GM21390 (cell line): ENCODE data around the gene TNIP2.
"Not testable (repeated sequence)": the region's sequence is repeated elsewhere in the genome, so short reads cannot be mapped to it uniquely, and the experiment has no call there.

Experiments used
- ATAC-seq: cut with Tn5 transposase; IDR thresholded peaks from one replicate; pipeline ENCODE4 v1.9.1; 2021; ENCODE audit not compliant: unreplicated experiment

TNIP2 gene

GRCh38 chr4:2745516-2745915 lies 10.6 kb downstream of the TNIP2 start:
- ATAC-seq = no peak

GRCh38 chr4:2744576-2745270 lies 11.4 kb downstream of the TNIP2 start:
- no peak for ATAC-seq

GRCh38 chr4:2743518-2744445 lies 12.4 kb downstream of the TNIP2 start:
- no peak for ATAC-seq

DNA sequence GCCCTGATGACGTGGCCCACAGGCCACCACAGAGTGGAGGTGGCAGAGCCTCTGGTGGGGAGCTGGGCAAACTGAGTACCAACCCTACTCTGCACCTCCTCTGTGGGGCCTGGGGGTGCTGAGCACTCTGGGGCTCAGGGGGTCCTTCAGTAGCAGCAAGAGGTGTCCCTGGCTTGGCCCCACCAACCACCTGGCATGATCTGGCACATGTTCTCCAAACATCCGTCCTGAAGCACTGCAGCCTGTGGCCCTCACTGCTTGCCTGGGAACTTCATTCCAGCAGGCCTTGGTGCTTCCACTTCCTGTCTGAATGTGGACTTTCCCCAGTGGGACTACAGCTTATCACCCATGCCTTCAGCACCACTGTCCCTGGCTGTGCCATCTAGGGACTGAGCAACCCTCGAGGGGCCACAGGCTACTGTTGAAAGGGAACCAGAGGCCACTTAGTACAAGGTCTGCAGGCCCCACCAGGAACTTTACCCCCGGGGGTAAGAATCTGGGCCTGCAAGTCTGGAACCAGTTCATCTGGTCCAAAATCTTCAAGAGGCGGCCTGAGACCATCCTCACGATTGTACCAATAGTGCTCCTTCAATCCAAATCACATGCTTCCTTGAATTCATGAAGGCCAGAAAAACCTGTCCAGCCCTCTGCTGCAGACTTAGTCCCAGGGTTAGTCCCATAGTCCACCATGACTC lies 13.2 kb downstream of the TNIP2 start:
- no peak for ATAC-seq

DNA sequence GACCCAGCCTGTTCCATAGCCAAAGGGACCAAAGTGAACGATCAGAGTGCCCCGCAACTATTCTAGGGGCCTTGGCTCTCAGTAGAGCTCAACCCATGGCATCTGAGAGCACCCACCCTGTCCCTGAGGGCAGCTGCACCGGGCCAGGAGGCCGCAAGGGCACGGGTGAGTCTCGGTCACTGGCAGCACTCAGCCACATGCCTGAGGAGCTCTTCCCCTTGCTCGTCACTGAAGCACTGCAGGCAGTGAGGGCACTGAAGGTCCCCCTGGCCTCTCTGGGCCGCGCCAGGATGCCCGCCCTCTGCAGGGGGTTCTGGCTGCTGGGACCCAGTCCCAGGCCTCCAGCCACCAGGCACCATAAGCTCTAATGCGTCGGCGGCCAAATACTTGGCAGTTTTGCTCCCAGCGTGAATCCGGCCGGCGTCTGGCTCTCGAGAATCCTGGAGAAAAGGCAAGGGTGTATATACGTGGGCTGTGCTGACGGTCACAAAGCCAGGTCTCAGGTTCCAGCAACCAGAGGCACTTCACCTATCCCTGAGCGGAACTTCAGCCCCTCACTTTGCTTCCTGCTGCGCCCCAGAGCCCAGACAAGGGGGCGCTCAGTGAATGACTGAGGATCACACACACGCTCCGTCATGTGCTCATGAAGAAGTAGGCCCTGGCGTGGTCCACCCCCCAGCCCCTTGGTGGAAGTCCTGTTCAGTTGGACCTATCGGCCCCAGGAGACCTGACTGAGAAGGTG lies 13.9 kb downstream of the TNIP2 start:
- no peak for ATAC-seq

DNA sequence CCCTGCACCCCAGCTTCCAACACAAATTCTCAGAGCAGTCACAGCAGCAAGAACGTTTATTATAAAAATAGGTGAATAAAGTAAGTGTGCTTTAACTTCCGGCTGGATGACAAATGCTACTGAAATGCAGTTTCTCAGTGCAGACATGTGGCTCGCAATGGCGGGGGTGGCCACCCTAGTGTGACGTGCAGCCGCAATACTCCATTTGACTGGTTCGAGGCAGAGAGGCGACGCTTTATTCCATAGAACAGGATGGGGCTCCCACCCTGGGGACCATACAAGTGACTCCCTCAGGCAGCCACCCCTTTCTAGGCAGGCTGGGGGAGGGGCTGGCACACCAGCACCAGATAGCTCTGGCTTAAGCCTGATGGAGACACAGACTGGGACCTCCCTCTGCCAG lies 14.5 kb downstream of the TNIP2 start:
- no peak for ATAC-seq

- ATAC-seq = not testable (repeated sequence)
Measured at GRCh38 chr4:2738296-2738695, 17.8 kb downstream of the TNIP2 start.

DNA sequence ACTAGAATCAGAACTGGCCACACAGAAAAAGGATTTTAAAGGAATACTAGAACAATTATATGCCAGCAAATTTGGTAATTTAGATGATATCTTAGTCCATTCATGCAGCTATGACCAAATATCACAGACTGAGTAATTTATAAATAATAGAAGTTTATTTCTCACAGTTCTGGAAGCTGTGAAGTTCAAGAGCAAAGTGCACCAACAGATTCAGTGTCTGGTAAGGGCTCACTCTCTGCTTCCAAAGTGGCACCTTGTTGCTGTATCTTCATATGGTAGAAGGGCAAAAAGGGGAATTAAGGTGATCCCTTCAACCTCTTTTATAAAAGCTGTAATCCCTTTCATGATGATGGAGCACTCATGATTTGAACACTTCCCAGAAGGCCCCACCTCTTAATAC lies 20.3 kb downstream of the TNIP2 start:
- ATAC-seq = no peak

DNA sequence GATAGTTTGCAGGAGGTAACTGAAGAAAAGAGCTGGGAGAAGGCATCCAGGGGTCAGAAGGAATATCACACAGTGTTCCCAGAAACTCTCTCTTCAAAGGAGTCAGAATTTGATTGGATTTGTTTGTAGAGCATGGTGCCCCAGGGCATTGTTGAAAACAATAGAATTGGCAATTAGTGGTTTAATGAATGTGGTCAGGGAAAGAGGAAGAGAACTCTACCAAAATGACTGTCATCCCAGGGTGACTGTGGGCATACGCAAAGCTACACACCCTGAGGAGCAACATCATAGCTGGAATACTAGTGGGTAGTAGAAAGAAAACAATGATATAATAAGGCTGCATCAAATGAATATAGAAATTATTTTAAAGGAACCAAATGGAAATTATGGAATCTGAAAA lies 21.5 kb downstream of the TNIP2 start:
- ATAC-seq = no peak

- ATAC-seq = no peak
Measured at GRCh38 chr4:2733844-2734574, 22.1 kb downstream of the TNIP2 start.

DNA sequence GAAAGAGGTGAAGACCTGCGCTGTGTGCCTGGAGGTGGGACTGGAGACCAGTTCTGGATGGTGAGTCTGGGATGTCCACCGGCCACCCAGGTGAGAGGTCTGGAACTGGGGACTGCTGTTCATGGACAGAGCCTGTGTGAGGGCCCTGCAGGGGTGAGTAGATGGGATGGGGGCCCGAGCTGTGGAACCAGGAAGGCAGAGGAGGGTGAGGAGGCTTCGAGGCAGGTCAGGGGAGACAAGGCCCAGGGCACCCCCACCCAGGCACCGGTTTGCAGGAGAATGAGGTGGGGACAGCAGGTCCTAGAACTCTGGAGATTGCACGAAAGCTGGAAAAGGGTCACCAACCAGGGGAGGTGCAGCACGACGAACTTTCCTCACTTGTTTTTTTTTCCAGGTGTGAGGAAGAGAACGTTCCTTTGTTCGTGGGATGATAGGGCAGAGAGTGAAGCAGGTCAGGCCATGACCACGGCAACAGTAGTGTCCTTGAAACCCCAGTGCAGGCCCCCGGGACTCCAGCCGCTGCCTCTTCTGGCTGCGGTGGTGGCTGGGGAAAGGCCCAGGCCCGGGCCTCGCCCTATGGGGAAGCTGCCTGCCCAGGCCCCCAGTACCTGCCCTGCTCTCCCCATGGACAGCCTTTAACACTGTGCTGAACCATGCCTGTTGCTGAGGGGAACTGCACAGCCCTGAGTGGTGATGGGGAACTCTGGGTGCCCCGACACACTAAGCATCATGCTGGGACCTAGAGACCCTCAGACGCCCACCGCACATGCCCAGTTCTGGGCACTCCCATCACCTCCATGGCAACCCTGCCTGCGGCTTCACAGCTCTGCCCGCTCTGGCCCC lies 22.9 kb downstream of the TNIP2 start:
- ATAC-seq = no peak

- ATAC-seq = no peak
Measured at GRCh38 chr4:2732526-2732925, 23.6 kb downstream of the TNIP2 start.

GRCh38 chr4:2731907-2732317 lies 24.2 kb downstream of the TNIP2 start:
- ATAC-seq = no peak

- ATAC-seq = no peak
Measured at GRCh38 chr4:2729533-2729875, 26.6 kb downstream of the TNIP2 start.

DNA sequence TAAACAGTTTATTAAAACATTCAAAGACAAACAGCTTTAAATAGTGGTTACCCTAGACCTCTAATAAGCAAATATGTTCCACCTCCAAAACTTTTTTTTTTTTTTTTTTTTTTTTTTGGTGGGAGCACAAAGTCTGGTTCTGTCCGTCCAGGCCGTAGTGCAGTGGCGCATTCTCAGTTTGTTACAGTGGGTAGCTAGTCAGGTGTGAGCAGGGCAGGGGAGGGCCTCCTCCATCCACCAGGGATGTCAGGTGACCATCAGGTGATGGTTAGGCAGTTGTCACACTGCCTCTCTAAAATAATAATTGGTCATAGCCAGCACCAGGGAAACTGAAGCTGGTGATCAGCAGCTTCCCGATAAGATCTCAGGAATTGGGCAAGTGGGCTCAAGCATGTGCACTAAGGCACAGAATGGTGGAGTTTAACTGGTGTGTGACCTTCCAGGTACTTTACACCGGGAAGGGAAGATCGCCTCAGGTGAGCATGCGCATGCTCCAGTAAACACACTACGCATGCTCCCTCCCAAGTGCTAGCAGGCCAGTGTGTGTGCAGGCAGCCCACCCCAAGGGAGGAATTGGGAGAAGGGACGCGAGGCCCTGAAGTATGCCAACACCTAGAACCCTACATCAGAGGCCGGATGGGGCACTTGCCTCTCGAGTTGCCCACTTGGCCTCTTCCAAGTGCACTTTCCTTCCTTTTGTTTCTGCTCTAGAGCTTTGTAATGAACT lies 27.2 kb downstream of the TNIP2 start:
- ATAC-seq = no peak

DNA sequence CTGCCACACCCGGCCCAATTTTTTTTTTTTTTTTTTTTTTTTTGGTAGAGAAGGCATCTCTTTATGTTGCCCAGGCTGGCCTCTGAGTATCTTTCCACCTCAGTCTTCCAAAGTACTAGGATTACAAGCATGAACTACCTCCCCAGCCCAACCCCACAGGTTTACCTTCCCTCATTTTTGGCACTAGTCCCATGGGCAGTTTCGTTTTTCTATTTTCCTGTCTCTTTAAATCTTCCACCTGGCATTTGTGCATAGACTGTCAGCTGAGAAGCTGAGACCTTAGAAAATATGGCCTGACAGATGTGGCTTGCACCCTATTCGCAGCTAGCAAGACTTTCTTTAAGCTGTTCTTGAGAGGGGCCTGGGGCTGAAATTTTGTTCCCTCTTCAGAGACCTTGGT lies 27.9 kb downstream of the TNIP2 start:
- ATAC-seq = no peak

DNA sequence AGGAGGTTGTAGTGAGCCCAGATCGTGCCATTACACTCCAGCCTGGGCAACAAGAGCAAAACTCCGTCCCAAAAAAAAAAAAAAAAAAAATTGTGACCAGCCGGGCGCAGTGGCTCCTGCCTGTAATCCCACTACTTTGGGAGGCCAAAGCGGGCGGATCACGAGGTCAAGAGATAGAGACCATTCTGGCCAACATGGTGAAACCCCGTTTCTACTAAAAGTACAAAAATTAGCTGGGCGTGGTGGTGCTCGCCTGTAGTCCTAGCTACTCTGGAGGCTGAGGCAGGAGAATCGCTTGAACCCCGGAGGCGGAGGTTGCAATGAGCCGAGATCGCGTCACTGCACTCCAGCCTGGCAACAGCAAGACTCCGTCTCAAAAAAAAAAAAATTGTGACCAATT lies 29.3 kb downstream of the TNIP2 start:
- not testable (repeated sequence) for ATAC-seq

- ATAC-seq = no peak
Measured at GRCh38 chr4:2725380-2725779, 30.8 kb downstream of the TNIP2 start.

DNA sequence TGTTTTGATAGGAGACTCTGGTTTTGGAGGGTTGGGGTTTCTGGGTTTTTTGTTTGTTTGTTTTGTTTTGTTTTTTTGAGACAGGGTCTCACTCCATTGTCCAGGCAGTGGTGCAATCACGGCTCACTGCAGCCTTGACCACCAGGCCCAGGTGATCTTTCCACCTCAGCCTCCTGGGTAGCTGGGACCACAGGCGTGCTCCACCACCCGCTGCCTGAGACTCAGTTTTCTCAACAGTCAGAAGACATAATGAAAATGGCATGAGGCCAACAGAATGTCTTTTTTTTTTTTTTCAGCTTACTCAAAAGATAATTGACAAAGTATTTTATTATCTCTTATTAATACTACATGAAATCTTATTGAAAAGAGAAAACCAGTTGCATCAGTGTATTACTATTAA lies 32.4 kb downstream of the TNIP2 start:
- no peak for ATAC-seq
